Measurements from ENCODE around the gene LIMS2.
A peak's percentile ranks its signal among the peaks of the same experiment; 100 is the strongest.

Gene LIMS2

DNA sequence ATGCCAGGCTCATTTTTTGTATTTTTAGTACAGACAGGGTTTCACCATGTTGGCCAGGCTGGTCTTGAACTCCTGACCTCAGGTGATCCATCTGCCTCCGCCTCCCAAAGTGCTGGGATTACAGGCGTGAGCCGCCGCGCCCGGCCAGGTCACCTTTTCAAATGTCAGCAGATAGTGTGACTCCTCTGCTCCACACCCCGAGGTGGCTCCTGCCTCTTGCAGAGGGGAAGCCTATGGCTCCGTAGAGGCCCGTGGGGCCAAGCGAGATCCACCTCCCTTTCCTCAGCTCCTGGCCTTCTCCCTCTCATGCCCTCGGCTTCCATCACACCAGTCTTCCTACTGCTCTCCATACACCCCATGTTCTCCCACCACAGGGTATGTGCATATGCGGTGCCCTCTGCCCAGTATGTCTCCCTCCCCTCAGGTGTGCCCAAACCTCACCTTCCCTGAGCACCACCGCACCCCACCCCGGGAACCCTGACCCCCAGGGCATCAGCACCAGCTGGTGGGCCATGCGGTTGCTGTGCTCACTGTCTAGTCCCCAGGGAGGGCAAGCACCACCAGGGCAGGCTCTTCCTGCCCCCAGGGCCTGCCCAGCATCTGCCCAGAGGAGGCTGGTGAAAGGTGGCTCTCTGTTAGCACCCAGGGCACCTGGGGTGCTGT is 18.6 kb downstream of the LIMS2 start:
- no peak for DNase-seq

DNA sequence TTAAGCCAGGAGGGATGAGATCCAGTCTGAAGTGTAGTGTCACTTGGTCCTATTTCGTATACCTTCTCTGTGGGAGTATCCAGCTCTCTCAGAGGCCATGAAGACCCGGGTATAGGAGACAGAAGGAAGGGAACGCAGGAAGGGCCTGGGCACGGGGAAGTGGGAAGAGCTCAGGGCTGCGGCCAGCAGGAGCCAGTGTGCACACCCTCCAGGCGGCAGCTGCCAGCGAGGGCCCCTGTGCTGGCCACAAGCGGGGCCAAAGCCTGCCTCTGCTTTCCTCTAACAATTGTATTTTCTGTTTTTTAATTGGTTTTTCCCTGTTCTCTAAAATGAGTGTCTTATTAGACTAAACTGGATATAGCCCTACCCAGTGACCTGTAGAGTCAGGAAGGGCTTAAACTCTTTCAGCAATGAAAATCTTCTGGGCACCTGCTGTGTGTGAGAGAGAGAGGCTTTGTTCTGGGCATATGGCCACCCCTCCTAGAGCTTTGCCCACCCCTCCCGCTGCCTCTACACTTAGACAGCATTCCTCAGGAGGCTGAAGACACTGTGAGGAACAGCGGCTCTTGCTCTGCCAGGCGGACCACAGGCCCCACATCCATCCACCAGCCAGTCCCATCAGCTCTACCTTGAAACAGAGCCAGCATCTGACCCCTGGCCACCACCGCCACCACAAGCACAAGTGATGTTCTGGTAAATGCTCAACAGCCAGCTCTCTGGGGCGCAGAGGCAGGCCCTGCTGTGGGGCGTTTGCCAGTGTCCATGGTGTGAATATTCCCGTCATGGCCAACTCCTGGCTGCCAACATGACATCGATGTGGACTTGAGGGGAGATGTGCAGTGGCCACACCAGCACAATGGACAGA is 19.9 kb downstream of the LIMS2 start:
- no peak for DNase-seq

DNA sequence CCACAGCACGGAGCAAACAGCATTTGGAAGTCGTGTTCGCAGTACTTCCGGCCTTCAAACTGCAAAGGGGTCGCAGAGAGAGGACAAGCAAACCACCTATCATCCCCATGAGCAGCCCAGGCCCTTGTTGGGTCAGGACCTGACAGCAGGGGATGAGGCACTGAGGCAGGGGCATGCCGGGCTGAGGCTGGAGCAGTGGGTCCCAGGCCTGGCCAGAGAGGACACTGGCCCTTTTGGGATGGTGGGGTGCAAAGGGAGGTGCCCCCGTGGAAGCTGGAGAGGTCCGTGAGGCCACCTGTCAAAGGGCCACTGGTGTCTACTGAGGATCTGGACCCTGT is 20.5 kb downstream of the LIMS2 start:
- DNase-seq: no peak

DNA sequence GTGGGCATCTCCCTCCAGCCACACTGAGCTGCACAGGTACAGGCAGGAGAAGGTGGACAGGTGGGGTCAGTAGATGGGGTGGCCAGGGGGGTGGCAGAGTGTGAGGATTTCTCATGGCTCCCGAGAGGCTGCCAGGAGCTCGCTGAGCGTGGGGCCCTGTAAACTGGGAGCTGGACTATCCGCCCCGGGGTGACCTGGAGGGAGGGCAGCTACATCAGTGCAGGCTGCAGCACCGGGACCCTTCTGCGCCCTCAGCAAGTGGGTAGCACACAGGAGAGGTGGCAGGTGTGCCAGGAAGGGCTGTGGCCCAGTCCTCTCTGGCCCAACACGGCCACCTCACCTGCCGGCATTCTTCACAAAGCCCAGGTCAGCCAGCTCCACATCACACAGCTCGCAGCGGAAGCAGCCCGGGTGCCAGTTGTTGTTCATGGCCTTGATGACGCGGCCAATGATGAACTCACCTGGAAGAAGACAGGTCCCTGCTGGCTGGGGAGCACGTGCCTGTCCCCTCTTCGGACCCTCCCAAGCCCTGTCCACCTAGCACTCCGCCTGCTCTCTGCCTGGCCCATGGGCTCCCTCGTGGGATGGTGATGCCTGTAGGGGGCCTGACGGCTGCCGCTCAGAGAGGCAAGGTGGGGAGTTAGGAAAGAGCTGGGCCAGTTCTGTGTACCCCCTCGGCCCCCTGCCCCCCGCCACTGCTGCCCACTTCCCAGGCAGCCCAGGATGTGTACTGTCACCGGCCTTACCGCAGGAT is 21.1 kb downstream of the LIMS2 start:
- no peak for DNase-seq

DNA sequence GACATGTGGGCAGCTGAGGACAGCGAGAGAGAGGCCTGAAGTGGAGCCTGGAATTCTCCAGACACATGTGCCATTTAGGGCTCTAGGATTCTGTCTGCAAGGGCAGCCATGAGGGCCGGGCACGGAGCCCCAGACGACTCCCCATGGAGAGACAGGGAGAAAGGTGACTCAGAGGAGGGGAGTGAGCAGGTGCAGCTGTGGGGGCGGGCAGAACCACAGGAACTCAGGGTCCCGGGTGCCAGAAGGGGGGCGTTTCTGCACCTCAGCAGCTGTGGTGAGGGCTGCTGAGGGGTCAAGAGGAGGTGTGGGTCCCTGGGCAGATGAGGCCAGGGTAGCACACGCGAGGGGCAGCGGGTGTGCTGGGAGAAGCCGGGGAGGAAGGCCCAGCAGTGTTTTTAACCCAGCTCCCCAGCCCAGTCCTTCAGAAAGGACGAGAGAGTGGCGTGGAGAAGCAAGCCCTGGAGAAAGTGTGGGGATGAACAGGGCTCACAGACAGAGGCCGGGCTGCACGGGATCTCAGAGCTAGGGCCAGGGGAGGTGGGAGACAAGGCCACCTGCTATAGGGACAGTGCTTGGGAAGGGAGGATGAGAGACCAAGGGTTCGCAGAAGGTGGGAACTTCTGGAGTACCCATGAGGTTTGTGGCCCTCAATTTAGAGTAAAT is 21.8 kb downstream of the LIMS2 start:
- DNase-seq: no peak

DNA sequence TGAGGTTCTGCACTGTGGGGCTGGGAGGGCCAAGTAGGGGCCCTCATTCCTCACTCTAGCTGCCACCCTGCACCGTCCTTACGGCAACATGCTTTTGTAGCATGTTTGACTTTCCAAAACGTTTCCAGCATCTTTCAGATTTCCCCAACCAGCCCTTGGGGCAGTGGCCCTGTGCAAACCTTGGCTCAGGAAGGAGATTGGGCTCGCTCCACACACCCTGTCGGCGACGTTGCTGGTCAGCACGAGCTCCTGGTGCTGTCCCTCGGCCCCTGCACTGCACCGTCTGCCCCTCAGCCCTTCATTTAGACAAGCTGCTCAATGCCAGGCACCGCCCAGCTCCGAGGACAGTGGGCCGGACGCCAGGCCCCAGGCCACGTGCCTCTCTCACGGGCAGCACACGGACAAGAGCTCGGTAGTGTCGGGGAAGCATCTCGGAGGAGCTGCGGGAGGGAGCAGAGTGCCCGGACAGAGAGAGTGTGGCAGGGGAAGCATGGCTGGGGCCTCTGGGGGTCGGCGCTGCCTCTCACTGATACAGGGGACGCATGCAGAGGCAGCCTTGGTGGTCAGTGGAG is 22.5 kb downstream of the LIMS2 start:
- no peak for DNase-seq

DNA sequence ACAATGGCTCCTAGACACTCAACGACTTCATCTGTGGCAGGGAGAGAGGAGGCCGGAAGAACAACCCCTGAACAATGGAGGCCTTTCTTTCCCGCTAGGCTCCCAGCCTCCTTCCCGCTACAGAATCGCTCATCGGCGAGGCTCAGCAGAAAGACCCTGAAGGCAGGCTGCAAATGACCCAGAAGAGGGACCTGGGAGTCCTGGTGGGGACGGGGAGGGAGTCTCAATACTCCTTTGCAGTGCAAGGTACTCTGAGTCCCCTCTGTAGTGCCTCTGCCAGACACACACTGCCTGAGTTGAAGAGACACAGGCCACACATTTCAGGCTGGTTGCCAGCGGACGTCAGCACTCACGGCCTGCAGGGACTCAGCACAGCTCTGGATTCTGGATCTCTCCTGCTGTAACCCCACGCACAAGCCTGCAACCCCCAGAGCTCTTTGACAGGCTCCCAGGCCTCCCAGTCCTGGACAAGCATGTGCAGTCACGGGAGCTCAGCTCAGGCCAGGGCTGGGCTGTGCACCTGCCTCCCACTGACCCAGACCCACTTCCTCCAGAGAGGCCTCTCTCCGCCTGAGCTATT is 23.3 kb downstream of the LIMS2 start:
- DNase-seq: no peak

DNA sequence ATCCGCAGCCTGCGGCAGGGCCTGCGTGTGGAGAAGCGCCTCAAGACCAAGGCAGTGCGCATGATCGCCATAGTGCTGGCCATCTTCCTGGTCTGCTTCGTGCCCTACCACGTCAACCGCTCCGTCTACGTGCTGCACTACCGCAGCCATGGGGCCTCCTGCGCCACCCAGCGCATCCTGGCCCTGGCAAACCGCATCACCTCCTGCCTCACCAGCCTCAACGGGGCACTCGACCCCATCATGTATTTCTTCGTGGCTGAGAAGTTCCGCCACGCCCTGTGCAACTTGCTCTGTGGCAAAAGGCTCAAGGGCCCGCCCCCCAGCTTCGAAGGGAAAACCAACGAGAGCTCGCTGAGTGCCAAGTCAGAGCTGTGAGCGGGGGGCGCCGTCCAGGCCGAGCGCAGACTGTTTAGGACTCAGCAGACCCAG is 23.9 kb downstream of the LIMS2 start:
- no peak for DNase-seq

DNA sequence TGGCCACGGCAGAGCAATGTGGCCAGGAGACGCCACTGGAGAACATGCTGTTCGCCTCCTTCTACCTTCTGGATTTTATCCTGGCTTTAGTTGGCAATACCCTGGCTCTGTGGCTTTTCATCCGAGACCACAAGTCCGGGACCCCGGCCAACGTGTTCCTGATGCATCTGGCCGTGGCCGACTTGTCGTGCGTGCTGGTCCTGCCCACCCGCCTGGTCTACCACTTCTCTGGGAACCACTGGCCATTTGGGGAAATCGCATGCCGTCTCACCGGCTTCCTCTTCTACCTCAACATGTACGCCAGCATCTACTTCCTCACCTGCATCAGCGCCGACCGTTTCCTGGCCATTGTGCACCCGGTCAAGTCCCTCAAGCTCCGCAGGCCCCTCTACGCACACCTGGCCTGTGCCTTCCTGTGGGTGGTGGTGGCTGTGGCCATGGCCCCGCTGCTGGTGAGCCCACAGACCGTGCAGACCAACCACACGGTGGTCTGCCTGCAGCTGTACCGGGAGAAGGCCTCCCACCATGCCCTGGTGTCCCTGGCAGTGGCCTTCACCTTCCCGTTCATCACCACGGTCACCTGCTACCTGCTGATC is 24.4 kb downstream of the LIMS2 start:
- DNase-seq: no peak

DNA sequence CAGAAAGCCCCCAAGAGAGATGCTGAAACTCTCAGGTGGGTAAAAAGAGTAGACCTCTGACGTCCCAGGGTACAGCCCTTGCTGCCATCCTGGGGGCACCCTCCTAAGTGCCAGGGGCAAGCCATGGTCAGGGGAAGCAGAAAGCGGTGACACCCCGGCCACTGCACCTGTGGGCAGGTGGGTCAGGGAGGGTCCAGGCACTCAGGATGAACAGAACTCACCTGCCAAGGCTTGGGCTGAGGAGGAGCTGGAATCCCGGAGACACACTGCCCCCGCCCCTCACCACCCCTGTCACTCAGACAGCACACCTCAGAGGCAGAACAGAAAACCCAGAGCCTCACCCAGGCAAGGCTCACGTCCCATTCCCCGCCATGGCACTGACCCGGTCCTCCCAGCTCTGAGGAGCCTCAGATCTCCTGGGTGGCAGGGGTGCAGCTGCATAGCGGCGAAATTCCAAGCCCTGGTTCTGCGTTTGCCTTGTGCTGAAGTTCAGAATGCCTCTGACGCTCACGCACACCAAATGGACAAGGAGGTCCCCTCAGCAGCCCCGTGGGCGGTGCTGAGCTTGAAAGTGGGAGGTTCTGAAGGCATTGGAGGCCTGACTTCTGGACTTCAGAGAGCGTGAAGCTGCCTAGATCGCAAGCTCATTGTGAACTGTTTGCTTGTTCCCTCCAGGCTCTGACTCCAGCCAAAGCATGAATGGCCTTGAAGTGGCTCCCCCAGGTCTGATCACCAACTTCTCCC is 25.1 kb downstream of the LIMS2 start:
- DNase-seq: no peak

DNA sequence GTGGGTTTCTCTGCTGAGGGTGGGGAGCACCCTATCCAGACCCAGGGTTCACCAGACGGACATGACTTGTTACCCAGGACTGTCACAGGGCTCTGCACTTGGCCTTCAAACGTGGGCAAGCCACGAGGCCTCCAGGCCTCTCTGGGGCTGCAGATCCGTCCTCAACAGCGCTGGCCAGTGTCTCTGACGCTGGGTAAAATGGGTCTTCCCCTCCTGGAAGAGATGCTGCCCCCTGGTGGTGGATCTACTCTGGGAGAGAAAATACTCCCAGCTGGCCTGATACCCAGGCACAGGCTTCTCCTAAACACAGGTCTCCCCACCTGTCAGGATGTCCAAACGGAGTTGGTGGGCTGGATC is 25.7 kb downstream of the LIMS2 start:
- DNase-seq: peak; percentile 82

DNA sequence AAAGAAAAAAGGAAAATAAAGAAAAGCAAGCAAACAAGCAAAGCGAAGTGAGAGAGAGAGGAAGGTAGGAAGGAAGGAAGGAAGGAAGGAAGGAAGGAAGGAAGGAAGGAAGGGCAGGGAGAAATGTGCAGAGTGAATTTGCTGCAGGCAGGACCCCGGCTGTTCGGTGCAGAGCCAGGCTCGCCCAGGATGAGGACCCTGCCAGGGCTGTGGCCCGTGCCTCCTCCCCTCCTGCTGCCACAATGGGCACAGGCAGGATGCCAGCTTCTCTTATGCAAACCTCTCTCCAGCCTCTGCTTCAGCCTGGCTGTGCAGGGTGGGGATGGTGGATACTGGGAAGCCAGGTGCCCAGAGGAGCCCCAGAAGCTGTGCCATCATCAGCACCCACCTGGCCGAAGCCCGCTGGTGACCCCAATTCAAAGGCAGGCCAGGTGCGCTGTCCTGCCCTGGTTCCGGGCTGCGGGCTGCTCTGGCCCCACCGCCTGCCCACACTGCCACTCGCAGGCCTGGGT is 26.2 kb downstream of the LIMS2 start:
- DNase-seq: no peak

DNA sequence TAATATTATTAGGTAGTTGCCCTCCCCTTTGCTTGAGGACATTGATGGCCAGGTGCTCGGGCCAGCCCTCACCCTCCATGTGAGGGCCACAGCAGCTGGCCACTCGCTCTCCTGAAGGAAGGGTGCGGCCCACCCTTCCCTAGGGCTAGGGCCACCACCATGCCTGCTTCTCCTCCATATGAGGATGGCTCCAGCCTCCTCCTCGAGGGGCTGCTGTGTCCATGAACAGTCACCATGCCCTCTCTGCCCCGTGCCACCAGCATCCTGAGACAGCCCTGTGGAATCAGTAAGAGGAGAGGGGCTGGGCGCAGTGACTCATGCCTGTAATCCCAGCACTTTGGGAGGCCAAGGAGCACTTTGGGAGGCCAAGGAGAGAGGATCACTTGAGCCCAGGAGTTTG is 27.0 kb downstream of the LIMS2 start:
- no peak for DNase-seq

DNA sequence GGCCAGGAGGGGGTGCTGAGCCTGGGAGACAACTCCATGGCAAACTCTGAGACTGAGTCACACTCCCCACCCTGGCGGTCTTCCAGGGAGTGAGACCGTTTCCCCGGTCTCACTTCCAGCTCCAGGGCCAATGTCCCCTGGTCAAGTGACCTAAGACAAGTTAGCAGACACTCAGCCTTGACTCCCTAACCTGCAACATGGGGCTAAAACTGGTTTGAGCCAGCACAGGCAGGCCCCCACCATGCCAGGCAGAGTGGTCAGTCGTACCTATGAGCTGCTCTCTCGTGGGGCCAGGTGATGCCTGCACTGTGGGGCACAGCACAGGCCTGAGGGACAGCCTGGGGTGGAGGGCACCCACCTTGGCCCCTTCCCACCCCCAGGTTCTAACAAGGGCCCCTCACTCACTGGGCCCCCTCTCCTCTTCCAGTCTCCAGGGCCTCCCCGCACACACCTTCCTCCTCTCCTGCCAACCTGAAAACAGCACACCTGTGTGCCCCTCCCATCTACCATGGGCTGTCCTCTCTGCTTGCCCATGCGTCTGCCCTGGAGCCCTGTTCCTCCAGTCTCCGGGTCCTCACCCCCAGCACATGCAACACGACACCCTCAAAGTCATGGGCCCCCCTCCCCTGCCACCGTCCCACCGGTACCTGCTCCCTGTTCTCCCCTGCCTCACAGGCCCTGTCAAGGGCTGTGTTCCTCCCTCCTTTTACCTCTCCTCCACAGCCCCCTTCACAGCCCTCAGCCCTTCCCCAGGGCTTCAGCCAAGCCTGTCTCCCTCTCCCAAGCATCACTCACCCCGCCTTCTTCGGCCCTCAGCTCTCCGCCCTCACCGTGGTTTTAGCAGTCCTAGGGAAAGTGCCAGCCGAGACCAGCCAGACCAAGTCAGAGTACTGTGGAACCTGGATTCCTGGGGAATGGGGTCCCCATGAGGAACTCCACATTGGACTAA is 27.8 kb downstream of the LIMS2 start:
- DNase-seq: no peak

DNA sequence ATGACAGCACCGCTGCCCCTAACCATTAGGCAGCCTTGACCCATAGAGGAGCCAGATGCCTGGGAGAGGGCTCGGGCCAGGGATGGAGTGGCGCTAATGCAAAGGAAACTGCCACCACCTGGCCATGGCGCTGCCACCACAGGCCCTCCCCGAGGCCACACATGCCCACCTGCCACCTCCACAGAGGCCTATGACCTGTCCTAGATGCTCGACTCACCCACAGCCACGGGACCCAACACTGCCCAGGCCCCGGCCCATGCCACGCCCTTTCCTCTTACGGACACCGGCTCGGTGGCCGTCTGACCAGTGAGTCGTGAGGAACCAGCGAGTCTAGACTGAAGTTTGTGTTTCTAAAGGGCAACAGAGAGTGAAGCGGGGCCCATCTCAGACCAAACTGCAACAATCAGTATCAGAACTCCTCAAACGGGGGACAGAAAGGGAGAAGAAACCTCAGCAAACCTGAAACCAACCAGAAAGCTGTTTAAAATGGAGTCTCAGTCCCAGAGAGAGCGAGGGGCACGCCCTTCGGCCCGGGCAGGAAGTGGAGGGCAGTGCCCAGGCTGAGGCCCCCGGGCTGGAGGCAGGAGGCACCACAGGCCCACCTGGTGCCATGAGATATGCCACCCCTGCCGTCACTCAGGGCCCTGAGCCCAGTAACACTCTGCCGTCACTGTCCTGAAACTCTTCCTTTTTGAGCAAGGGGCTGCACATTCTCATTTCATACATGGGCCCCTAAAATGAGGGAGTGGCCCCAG is 28.7 kb downstream of the LIMS2 start:
- no peak for DNase-seq

DNA sequence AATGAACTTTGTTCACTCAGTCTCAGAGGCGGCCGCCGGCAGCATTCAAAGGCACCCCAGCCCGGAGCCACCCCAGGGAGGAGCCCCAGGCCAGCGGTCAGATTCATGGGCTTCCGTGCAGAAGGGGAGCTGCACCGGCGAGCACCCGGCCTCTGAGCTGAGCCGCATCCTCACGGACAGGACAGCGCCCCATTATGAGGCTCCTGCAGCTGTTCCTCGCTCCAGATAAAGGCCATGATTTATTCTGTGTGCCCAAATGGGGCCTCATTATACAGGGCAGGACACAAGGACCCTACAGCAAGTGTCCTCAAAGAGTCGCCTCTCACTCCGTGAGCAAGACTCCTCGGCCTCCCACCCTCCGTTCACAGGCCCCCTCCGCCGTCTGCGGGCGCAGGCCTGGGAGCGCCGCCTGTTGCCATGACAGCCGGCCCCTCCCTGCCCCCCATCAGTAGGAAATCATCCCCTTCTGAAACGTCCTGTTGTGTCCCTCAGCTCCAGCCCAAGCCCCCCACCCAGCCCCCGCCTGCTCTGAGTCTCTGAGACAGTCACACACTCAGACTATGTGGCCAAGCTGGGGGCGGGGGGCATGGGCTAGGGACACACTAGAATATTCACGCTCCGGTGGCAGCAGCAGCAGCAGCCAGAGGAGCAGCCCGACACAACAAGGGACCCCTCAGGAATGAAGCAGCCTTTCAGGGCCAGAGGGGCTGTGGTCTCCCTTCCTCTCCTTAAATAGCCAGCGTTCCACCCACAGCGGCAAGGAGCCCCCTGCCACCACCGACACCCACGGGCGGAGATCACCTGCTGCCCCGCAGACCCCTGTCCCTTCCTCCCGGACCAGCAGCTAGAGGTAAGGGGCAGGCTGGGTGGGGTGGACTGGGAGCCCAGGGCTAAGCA is 29.7 kb downstream of the LIMS2 start, which contains the start of gene GPR17:
Gene GPR17, plus strand, starts transcription at position 759 of the 897 bp plus-strand sequence. CDS start 4,583 bp downstream, outside the sequence.
- DNase-seq: no peak

DNA sequence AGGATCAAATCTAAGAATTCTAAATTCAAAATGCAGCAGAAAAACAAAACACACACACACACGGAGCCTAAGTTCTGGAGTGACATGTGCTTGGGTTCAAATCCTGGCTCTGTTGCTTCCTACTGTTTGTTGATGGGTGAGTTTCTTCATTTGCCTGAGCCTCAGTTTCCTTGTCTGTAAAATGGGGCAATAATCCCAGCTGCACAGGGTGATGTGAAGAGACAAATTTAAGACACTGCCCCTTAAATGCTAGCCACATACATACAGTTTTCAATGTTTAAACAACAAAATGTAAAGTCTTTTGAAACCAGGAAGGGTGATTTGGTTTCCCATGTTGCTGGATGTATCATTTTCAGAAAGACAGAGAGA is 30.3 kb downstream of the LIMS2 start:
- DNase-seq: no peak

All from CD4-positive, alpha-beta T cell treated with Interleukin-12 subunit alpha and Interleukin-12 subunit beta, for 1 hour (primary cell).